PC-3 (cell line): ENCODE results near the gene CKAP5. TPM values are rescaled to one million over a fixed set of nuclear protein-coding genes. Genes with fewer than 3 reads are reported as not detected.

Source experiments
- ATAC-seq: fragments of 200-7000 bp; cut with Tn5 transposase; 2 replicates; pipeline ENCODE4 v1.9.1; 2020; ENCODE audit warnings: mild to moderate bottlenecking, moderate library complexity
- BruUV-seq: library from RNA; stranded (reverse); fragments of 400-500 nt; replicated peaks from 2 replicates; lab custom pipeline; 2021; lab: Mats Ljungman, UMichigan
- CTCF ChIA-PET: fragments of 300-600 bp; sonication (Branson Sonifier 250); formaldehyde crosslinking; loops from one replicate; lab custom pipeline; 2022; ENCODE audit warnings: antibody characterized with exemption; lab: Charles Lee
- POLR2A ChIA-PET: fragments of 300-600 bp; sonication (Branson Sonifier 250); formaldehyde crosslinking; loops from one replicate; lab custom pipeline; 2022; ENCODE audit warnings: antibody characterized with exemption; ENCODE audit not compliant: unreplicated experiment; lab: Charles Lee
- DNase-seq: peaks from one replicate; pipeline ENCODE4 v3.0.0-alpha.2; 2015
- H2AFZ ChIP-seq: fragments of 300-600 bp; sonication (generic); 2 replicates; pipeline ENCODE4 v1.6.0; 2016; ENCODE audit warnings: antibody characterized with exemption, low read length
- H3F3A ChIP-seq: fragments of 300-600 bp; sonication (generic); one replicate; pipeline ENCODE4 v1.6.0; 2017; ENCODE audit warnings: antibody characterized with exemption, low read length, control low read depth, mild to moderate bottlenecking; ENCODE audit not compliant: unreplicated experiment
- H3K27ac ChIP-seq: fragments of 300-600 bp; sonication (generic); 2 replicates; pipeline ENCODE4 v1.5.1; 2016; ENCODE audit warnings: mild to moderate bottlenecking, low read length
- H3K27me3 ChIP-seq: fragments of 300-600 bp; sonication (generic); 2 replicates; pipeline ENCODE4 v1.6.1; 2016; ENCODE audit warnings: low read length, mixed read lengths
- H3K36me3 ChIP-seq: fragments of 300-600 bp; sonication (generic); 2 replicates; pipeline ENCODE4 v1.6.1; 2016; ENCODE audit warnings: low read depth, mixed run types, low read length, mixed read lengths
- H3K4me1 ChIP-seq: fragments of 300-600 bp; sonication (generic); 2 replicates; pipeline ENCODE4 v1.5.1; 2016; ENCODE audit warnings: low read length; ENCODE audit not compliant: insufficient read depth
- H3K4me2 ChIP-seq: fragments of 300-600 bp; sonication (generic); 2 replicates; pipeline ENCODE4 v1.6.0; 2016; ENCODE audit warnings: low read length
- H3K4me3 ChIP-seq: fragments of 300-600 bp; sonication (generic); 2 replicates; pipeline ENCODE4 v1.5.1; 2016; ENCODE audit warnings: mild to moderate bottlenecking, low read length, mixed read lengths
- H3K79me2 ChIP-seq: fragments of 300-600 bp; sonication (generic); 2 replicates; pipeline ENCODE4 v1.6.1; 2017; ENCODE audit warnings: low read length, mixed read lengths
- H3K9ac ChIP-seq: fragments of 300-600 bp; sonication (generic); 2 replicates; pipeline ENCODE4 v1.6.0; 2016; ENCODE audit warnings: mild to moderate bottlenecking, low read length
- H3K9me2 ChIP-seq: fragments of 300-600 bp; sonication (generic); replicated peaks from 2 replicates; pipeline ENCODE4 v1.6.1; 2016; ENCODE audit warnings: mixed run types, low read length, mixed read lengths
- H3K9me3 ChIP-seq: fragments of 300-600 bp; sonication (generic); 2 replicates; pipeline ENCODE4 v1.6.1; 2016; ENCODE audit warnings: low read length, mixed read lengths
- H4K20me1 ChIP-seq: fragments of 300-600 bp; sonication (generic); 2 replicates; pipeline ENCODE4 v1.6.1; 2016; ENCODE audit warnings: low read length, mixed read lengths
- CTCF ChIP-seq: fragments of 300-600 bp; sonication (generic); conservative IDR thresholded peaks from 2 replicates; pipeline ENCODE4 v1.5.1; 2017; ENCODE audit warnings: antibody characterized with exemption, low read depth, mild to moderate bottlenecking, low read length
- EZH2 ChIP-seq: fragments of 300-600 bp; sonication (generic); IDR thresholded peaks from one replicate; pipeline ENCODE4 v1.6.1; 2017; ENCODE audit warnings: antibody characterized with exemption, mild to moderate bottlenecking, low read length; ENCODE audit not compliant: unreplicated experiment
- EZH2phosphoT487 ChIP-seq: fragments of 300-600 bp; sonication (generic); IDR thresholded peaks from 2 replicates; pipeline ENCODE4 v1.6.1; 2018; ENCODE audit warnings: mild to moderate bottlenecking, antibody characterized with exemption, low read length, borderline replicate concordance
- intact Hi-C: fragments of 100-400 bp; cut with micrococcal nuclease; formaldehyde crosslinking; loops from 2 replicates; pipeline ENCODE4 v1.9.0; 2023
- total RNA-seq: library from RNA; depleted of rRNA; stranded (reverse); fragments of >200 nt; gene quantifications from 2 replicates; pipeline ENCODE4 v1.2.3, GENCODE V29; 2014

The CKAP5 gene
- total RNA-seq, 1 experiment from 2014 or later = 86.4 TPM

- ATAC-seq (no peak), DNase-seq (no peak)
- no peaks in the 10 kb centered on the region for H3K79me2 ChIP-seq
- H3K36me3 ChIP-seq = peaks cover 69% of the 10 kb centered on the region
- H3K27ac ChIP-seq = no peak overlapping the region
- intact Hi-C loops = no loop called here
- no peaks in the 10 kb centered on the region for H3K4me1 ChIP-seq
- TF ChIP-seq EZH2 (no peak), EZH2phosphoT487 (no peak), CTCF (no peak)
- no TSS peak for BruUV-seq
- no peak overlapping the region for H2AFZ ChIP-seq
- H3K4me2 ChIP-seq = no peak overlapping the region
- H3K9me3 ChIP-seq = no peaks in the 10 kb centered on the region
- H3K4me3 ChIP-seq = no peak overlapping the region
- no peaks in the 10 kb centered on the region for H3K9me2 ChIP-seq
- no peak overlapping the region for H3K9ac ChIP-seq
- POLR2A ChIA-PET = no interaction called here
- no peaks in the 10 kb centered on the region for H4K20me1 ChIP-seq
- H3F3A ChIP-seq = no peaks in the 10 kb centered on the region
- no peaks in the 10 kb centered on the region for H3K27me3 ChIP-seq
- CTCF ChIA-PET = no interaction called here
Observed at GRCh38 chr11:46761807-46762206, 84.3 kb downstream of the CKAP5 start.

GRCh38 chr11:46760429-46761128 lies 85.5 kb downstream of the CKAP5 start:
- TF ChIP-seq EZH2phosphoT487 (no peak), CTCF (no peak), EZH2 (no peak)
- ATAC-seq = no peak
- Histone ChIP-seq H4K20me1 (no peaks in the 10 kb centered on the region), H3K9me2 (no peaks in the 10 kb centered on the region), H3K36me3 (peaks cover 70% of the 10 kb centered on the region), H3K4me2 (no peak overlapping the region), H3F3A (no peaks in the 10 kb centered on the region), H3K27ac (no peak overlapping the region), H3K9me3 (no peaks in the 10 kb centered on the region), H3K4me1 (no peaks in the 10 kb centered on the region), H3K27me3 (no peaks in the 10 kb centered on the region), H3K79me2 (no peaks in the 10 kb centered on the region), H3K4me3 (no peak overlapping the region), H3K9ac (no peak overlapping the region), H2AFZ (no peak overlapping the region)
- BruUV-seq = no TSS peak
- intact Hi-C loops = no loop called here
- ChIA-PET POLR2A (no interaction called here), CTCF (no interaction called here)
- DNase-seq = no peak

- Histone ChIP-seq H3K27me3 (no peaks in the 10 kb centered on the region), H3K36me3 (peaks cover 71% of the 10 kb centered on the region), H3K4me3 (no peak overlapping the region), H2AFZ (no peak overlapping the region), H3K9ac (no peak overlapping the region), H3F3A (no peaks in the 10 kb centered on the region), H3K9me2 (no peaks in the 10 kb centered on the region), H3K27ac (no peak overlapping the region), H3K79me2 (no peaks in the 10 kb centered on the region), H3K9me3 (no peaks in the 10 kb centered on the region), H3K4me2 (no peak overlapping the region), H4K20me1 (no peaks in the 10 kb centered on the region), H3K4me1 (no peaks in the 10 kb centered on the region)
- ChIA-PET POLR2A (no interaction called here), CTCF (no interaction called here)
- no TSS peak for BruUV-seq
- no peak for ATAC-seq
- no peak for DNase-seq
- intact Hi-C loops = loop anchor here (10.0 kb wide), 1 partner anchor 84 kb away; no protein-coding TSS in a partner anchor
- TF ChIP-seq EZH2phosphoT487 (no peak), CTCF (no peak), EZH2 (no peak)
Observed at GRCh38 chr11:46759196-46759595, 86.9 kb downstream of the CKAP5 start.
